SU-DHL-6 (cell line): Measurements from ENCODE around the gene SLC39A11.

Experiments
- H2AFZ ChIP-seq: fragments of 200-600 bp; sonication (generic); 2 replicates; pipeline ENCODE4 v1.6.1; 2014; ENCODE audit warnings: low read depth, mild to moderate bottlenecking, moderate library complexity, mixed read lengths, antibody characterized with exemption, low read length; ENCODE audit not compliant: severe bottlenecking
- H3F3A ChIP-seq: fragments of 200-600 bp; shearing (Covaris generic); 2 replicates; pipeline ENCODE4 v1.6.0; 2016; ENCODE audit warnings: antibody characterized with exemption, mild to moderate bottlenecking; ENCODE audit not compliant: insufficient read depth
- H3K27ac ChIP-seq: fragments of 200-600 bp; sonication (generic); 2 replicates; pipeline ENCODE4 v1.5.1; 2016; ENCODE audit warnings: low read depth, mild to moderate bottlenecking, low read length, moderate library complexity, mixed read lengths
- H3K27me3 ChIP-seq: fragments of 200-600 bp; sonication (generic), shearing (Covaris generic); 2 replicates; pipeline ENCODE4 v1.6.0; 2014; ENCODE audit warnings: mild to moderate bottlenecking, low read length
- H3K36me3 ChIP-seq: fragments of 200-600 bp; sonication (generic); 2 replicates; pipeline ENCODE4 v1.6.1; 2014; ENCODE audit warnings: mild to moderate bottlenecking, low read length, mixed read lengths
- H3K4me2 ChIP-seq: fragments of 300-600, 200-600 bp; shearing (Covaris generic), sonication (generic); 2 replicates; pipeline ENCODE4 v1.6.0; 2014; ENCODE audit warnings: low read length, low read depth, mild to moderate bottlenecking; ENCODE audit not compliant: poor library complexity, severe bottlenecking
- H3K4me3 ChIP-seq: fragments of 200-600 bp; sonication (generic); 2 replicates; pipeline ENCODE4 v1.5.1; 2014; ENCODE audit warnings: antibody characterized with exemption, low read length, mild to moderate bottlenecking, mixed read lengths; ENCODE audit not compliant: insufficient read depth, poor library complexity, severe bottlenecking
- H3K79me2 ChIP-seq: fragments of 200-600 bp; sonication (generic); 2 replicates; pipeline ENCODE4 v1.6.1; 2014; ENCODE audit warnings: mild to moderate bottlenecking, low read length, moderate library complexity; ENCODE audit not compliant: insufficient read depth
- H3K9ac ChIP-seq: fragments of 200-600 bp; sonication (generic); 2 replicates; pipeline ENCODE4 v1.7.0; 2014; ENCODE audit warnings: mild to moderate bottlenecking, low read length
- H3K9me2 ChIP-seq: fragments of 200-600 bp; sonication (generic); replicated peaks from 2 replicates; pipeline ENCODE4 v1.6.1; 2014; ENCODE audit warnings: low read length; ENCODE audit not compliant: insufficient read depth
- H3K9me3 ChIP-seq: fragments of 200-600 bp; sonication (generic); 2 replicates; pipeline ENCODE4 v1.6.1; 2014; ENCODE audit warnings: low read length, mixed read lengths; ENCODE audit not compliant: insufficient read depth
- H4K20me1 ChIP-seq: fragments of 200-600 bp; sonication (generic); 2 replicates; pipeline ENCODE4 v1.6.1; 2014; ENCODE audit warnings: low read depth, mild to moderate bottlenecking, antibody characterized with exemption, low read length, moderate library complexity, mixed read lengths
- CTCF ChIP-seq: fragments of 200-600 bp; sonication (generic); IDR thresholded peaks from one replicate; pipeline ENCODE4 v1.5.1; 2017; ENCODE audit warnings: antibody characterized with exemption, mild to moderate bottlenecking, low read length, moderate library complexity; ENCODE audit not compliant: insufficient read depth, poor library complexity, severe bottlenecking
- EZH2phosphoT487 ChIP-seq: fragments of 200-600 bp; sonication (generic), shearing (Covaris generic); conservative IDR thresholded peaks from 2 replicates; pipeline ENCODE4 v1.6.1; 2018; ENCODE audit warnings: mild to moderate bottlenecking, antibody characterized with exemption, low read length, moderate library complexity, mixed read lengths

The SLC39A11 gene

DNA sequence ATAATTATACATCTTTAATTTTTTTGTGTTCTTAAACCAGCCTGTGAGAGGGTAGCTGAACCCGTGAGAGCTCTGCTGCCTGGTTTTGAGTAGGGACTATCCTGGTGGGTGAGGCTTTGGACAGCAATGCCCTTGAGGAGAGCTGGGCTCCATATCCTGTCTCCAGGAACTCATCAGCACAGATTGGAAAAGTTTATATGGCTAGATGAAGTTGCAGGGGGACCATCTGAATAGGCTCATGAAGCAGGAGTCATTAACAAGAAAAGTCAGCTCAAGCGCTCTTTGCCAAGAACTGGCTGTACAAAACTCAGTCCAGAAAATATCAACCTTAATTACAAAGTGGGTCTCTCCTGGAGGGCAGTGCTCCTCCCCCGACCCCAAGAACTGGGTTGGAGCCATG is 38.5 kb upstream of the SLC39A11 start:
- TF ChIP-seq EZH2phosphoT487: no peak
- no peak for TF ChIP-seq CTCF
- H3K27me3 ChIP-seq: no peaks in the 10 kb centered on the region
- no peak overlapping the region for H3K9ac ChIP-seq
- H2AFZ ChIP-seq: no peak overlapping the region
- no peaks in the 10 kb centered on the region for H3K79me2 ChIP-seq
- H3K4me3 ChIP-seq: no peak overlapping the region
- no peaks in the 10 kb centered on the region for H3K36me3 ChIP-seq
- H4K20me1 ChIP-seq: no peaks in the 10 kb centered on the region
- H3K9me3 ChIP-seq: no peaks in the 10 kb centered on the region
- H3F3A ChIP-seq: no peaks in the 10 kb centered on the region
- no peak overlapping the region for H3K27ac ChIP-seq
- H3K4me2 ChIP-seq: no peak overlapping the region
- H3K9me2 ChIP-seq: no peaks in the 10 kb centered on the region

GRCh38 chr17:73128496-73128895 is 36.0 kb upstream of the SLC39A11 start:
- H3K9ac ChIP-seq: no peak overlapping the region
- no peak overlapping the region for H3K4me3 ChIP-seq
- no peaks in the 10 kb centered on the region for H4K20me1 ChIP-seq
- TF ChIP-seq EZH2phosphoT487 (no peak), CTCF (no peak)
- no peaks in the 10 kb centered on the region for H3K9me2 ChIP-seq
- no peaks in the 10 kb centered on the region for H3F3A ChIP-seq
- no peaks in the 10 kb centered on the region for H3K36me3 ChIP-seq
- no peak overlapping the region for H3K27ac ChIP-seq
- no peak overlapping the region for H2AFZ ChIP-seq
- no peaks in the 10 kb centered on the region for H3K79me2 ChIP-seq
- no peaks in the 10 kb centered on the region for H3K27me3 ChIP-seq
- no peaks in the 10 kb centered on the region for H3K9me3 ChIP-seq
- H3K4me2 ChIP-seq: no peak overlapping the region

DNA sequence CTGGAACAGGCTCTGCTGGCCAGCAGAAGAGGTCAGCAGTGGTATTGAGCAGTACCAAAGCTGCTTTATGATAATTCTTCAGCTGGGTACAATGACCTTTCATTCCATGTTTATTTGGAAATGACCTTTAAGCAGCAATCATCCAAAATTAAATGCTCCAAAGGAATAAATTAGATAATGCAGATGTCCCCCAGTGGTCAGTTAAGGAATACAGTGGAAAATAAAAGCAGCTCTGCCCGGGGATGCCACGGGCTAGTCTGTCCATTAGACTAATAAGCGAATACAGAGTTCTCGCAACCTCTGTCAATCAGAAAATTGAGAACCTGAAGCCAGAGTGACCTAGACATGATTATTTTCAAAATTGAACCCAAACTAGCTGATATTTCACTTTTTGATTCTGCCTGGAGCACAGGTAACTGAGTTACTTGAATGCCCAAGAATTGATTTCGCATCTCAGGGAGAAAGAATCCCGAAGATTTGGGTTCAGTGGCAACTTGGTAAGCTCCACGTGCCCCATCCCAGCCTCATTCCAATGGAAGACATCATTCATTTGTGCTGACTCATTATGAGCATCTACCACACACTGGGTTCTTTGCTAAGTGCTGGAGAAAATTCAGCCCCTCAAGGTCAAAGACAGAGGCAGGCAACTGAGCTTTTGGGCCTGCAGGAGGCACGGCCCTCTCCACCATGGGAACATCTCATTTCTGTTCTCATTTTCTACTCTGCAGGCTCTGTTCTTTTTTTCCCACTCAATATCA is 34.4 kb upstream of the SLC39A11 start:
- Histone ChIP-seq H3K27me3 (no peaks in the 10 kb centered on the region), H3K4me3 (no peak overlapping the region), H3K9me2 (no peaks in the 10 kb centered on the region), H3F3A (no peaks in the 10 kb centered on the region), H4K20me1 (no peaks in the 10 kb centered on the region), H2AFZ (no peak overlapping the region), H3K9ac (no peak overlapping the region), H3K9me3 (no peaks in the 10 kb centered on the region), H3K27ac (no peak overlapping the region), H3K79me2 (no peaks in the 10 kb centered on the region), H3K4me2 (no peak overlapping the region), H3K36me3 (no peaks in the 10 kb centered on the region)
- TF ChIP-seq CTCF (no peak), EZH2phosphoT487 (no peak)
